HepG2 (cell line): ENCODE data around the gene PLEKHA8. TPM values are rescaled to one million over a fixed set of nuclear protein-coding genes. Genes with fewer than 3 reads are reported as not detected.
A peak's percentile ranks its signal among the peaks of the same experiment; 100 is the strongest.

Source experiments
- CBFB ChIP-seq: sonication (generic); formaldehyde crosslinking; IDR thresholded peaks from 2 replicates; pipeline ENCODE4 v1.4.0; 2020; ENCODE audit warnings: missing genetic modification reagents
- GATAD1 ChIP-seq: IDR thresholded peaks from 2 replicates; pipeline ENCODE4 v1.6.1; 2016; ENCODE audit warnings: missing genetic modification reagents, missing compliant biosample characterization
- GRHL1 ChIP-seq: sonication (generic); formaldehyde crosslinking; conservative IDR thresholded peaks from 2 replicates; pipeline ENCODE4 v1.8.0; 2022; ENCODE audit warnings: missing genetic modification reagents
- MTF1 ChIP-seq: sonication (generic); formaldehyde crosslinking; IDR thresholded peaks from 2 replicates; pipeline ENCODE4 v1.5.0; 2020; ENCODE audit warnings: missing genetic modification reagents
- PAF1 ChIP-seq: IDR thresholded peaks from 2 replicates; pipeline ENCODE4 v1.6.1; 2016; ENCODE audit warnings: missing genetic modification reagents, missing compliant biosample characterization
- SMC3 ChIP-seq: IDR thresholded peaks from 2 replicates; pipeline ENCODE4 v1.6.1; 2011; ENCODE audit warnings: low read length, improper control_type of control experiment
- SUZ12 ChIP-seq: fragments of 150-350 bp; IDR thresholded peaks from 2 replicates; pipeline ENCODE4 v1.6.1; 2014; ENCODE audit warnings: low read depth, low read length
- TP53 ChIP-seq: sonication (generic); formaldehyde crosslinking; conservative IDR thresholded peaks from 2 replicates; pipeline ENCODE4 v1.4.0; 2020; ENCODE audit warnings: missing genetic modification reagents
- ZNF446 ChIP-seq: sonication (generic); formaldehyde crosslinking; IDR thresholded peaks from 2 replicates; pipeline ENCODE4 v1.5.0; 2020; ENCODE audit warnings: mild to moderate bottlenecking, missing genetic modification reagents
- ZNF674 ChIP-seq: sonication (generic); formaldehyde crosslinking; IDR thresholded peaks from 2 replicates; pipeline ENCODE4 v1.5.0; 2020; ENCODE audit warnings: low read depth, mild to moderate bottlenecking, missing genetic modification reagents
- ZNF737 ChIP-seq: sonication (generic); formaldehyde crosslinking; IDR thresholded peaks from 2 replicates; pipeline ENCODE4 v1.5.0; 2020; ENCODE audit warnings: missing genetic modification reagents, mild to moderate bottlenecking, borderline replicate concordance
- polyA plus RNA-seq, 8 experiments: library from polyadenylated mRNA; depleted of rRNA in 3 of 8; stranded (reverse) in 7 of 8; unstranded in 1 of 8; fragments of >200 nt; fragmentation: Illumina TruSeq in 4 of 8; extraction: Trizol in 4 of 8; gene quantifications; 2 replicates each; pipeline versions ENCODE4 v1.2.1 to v1.2.3, GENCODE V29; 2011 to 2016; ENCODE audit warnings: low read depth in 4 of 8, missing spikeins in 1 of 8, mixed read lengths in 1 of 8; ENCODE audit not compliant: insufficient read depth in 1 of 8
- total RNA-seq, 5 experiments: library from RNA; depleted of rRNA; stranded (reverse); fragments of >200 nt; fragmentation: Illumina TruSeq; extraction: Trizol; gene quantifications; 2 replicates each; pipeline ENCODE4 v1.2.3, GENCODE V29; 2016; ENCODE audit warnings: low read depth in 1 of 5
- TF ChIP-seq, protein P1 (sequence below): sonication (generic); formaldehyde crosslinking; IDR thresholded peaks from 2 replicates; pipeline ENCODE4 v1.9.0; 2021; ENCODE audit warnings: missing genetic modification reagents, borderline replicate concordance
- TF ChIP-seq, protein P2 (sequence below): sonication (generic); formaldehyde crosslinking; IDR thresholded peaks from 2 replicates; pipeline ENCODE4 v1.4.0; 2020; ENCODE audit warnings: missing genetic modification reagents
- TF ChIP-seq, protein P3 (sequence below): sonication (generic); formaldehyde crosslinking; IDR thresholded peaks from 2 replicates; pipeline ENCODE4 v1.4.0; 2020; ENCODE audit warnings: mild to moderate bottlenecking, low read depth, missing genetic modification reagents
- TF ChIP-seq, protein P4 (sequence below): sonication (generic); formaldehyde crosslinking; IDR thresholded peaks from 2 replicates; pipeline ENCODE4 v1.4.0; 2020; ENCODE audit warnings: mild to moderate bottlenecking, missing genetic modification reagents

PLEKHA8 gene
- total and polyA plus RNA-seq, 2 of the 13 experiments (the other 11 are each of a cell fraction or from before 2014, with no cell fraction given), result 12.5 to 26.4 TPM

DNA sequence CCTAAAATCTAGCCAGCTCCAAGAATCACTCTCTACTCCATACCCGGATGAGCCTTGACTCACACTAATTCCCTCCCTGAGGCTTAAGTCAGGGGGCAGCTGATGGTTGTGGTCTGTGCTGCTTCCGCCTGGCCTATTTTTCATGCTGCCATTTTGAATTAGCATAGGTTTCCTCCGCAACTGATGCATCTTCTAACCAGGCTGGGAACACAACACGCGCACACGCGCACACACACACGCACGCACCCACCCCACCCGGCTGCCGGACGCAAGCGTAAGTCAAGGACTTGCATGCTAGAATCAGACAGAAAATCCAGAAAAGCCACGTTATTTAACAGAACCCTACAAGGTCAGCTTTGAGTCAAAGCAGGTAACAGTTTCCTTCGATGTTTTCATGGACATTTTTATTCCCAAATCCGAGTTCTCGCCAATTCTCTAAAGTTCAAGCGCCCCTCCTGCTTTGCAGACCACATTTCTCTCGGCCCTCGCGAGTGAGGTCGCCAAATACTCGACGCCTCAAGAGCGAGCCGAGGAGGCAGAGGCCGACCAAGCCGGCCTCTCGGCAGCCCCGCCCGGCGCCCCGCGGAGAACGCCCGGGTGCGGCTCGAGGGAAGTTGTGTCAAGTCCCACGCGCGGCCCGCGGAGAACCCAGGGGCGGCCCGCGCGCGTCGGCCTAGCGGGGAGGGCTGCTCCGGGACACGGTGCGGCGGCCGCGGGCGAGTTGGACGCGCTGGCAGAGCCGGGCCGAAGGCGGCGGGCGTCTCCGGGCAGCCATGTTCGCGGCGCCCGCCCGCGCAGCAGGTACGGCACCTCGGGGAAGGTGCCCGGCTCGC, 39.6 kb upstream of the PLEKHA8 start (continued):
- TF ChIP-seq GRHL1 (CRISPR knock-in tag) (no peak), PAF1 (CRISPR knock-in tag) (no peak), MTF1 (no peak), ZNF674 (no peak), TP53 (CRISPR knock-in tag) (no peak), CBFB (CRISPR knock-in tag) (no peak), SMC3 (no peak), GATAD1 (CRISPR knock-in tag) (peak; percentile 33; the same call in 1 of the 2 replicates), ZNF737 (no peak), SUZ12 (no peak), ZNF446 (CRISPR knock-in tag) (no peak)
- TF ChIP-seq, protein P1, sequence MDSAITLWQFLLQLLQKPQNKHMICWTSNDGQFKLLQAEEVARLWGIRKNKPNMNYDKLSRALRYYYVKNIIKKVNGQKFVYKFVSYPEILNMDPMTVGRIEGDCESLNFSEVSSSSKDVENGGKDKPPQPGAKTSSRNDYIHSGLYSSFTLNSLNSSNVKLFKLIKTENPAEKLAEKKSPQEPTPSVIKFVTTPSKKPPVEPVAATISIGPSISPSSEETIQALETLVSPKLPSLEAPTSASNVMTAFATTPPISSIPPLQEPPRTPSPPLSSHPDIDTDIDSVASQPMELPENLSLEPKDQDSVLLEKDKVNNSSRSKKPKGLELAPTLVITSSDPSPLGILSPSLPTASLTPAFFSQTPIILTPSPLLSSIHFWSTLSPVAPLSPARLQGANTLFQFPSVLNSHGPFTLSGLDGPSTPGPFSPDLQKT (CRISPR knock-in tag), result no peak
- TF ChIP-seq, protein P2, sequence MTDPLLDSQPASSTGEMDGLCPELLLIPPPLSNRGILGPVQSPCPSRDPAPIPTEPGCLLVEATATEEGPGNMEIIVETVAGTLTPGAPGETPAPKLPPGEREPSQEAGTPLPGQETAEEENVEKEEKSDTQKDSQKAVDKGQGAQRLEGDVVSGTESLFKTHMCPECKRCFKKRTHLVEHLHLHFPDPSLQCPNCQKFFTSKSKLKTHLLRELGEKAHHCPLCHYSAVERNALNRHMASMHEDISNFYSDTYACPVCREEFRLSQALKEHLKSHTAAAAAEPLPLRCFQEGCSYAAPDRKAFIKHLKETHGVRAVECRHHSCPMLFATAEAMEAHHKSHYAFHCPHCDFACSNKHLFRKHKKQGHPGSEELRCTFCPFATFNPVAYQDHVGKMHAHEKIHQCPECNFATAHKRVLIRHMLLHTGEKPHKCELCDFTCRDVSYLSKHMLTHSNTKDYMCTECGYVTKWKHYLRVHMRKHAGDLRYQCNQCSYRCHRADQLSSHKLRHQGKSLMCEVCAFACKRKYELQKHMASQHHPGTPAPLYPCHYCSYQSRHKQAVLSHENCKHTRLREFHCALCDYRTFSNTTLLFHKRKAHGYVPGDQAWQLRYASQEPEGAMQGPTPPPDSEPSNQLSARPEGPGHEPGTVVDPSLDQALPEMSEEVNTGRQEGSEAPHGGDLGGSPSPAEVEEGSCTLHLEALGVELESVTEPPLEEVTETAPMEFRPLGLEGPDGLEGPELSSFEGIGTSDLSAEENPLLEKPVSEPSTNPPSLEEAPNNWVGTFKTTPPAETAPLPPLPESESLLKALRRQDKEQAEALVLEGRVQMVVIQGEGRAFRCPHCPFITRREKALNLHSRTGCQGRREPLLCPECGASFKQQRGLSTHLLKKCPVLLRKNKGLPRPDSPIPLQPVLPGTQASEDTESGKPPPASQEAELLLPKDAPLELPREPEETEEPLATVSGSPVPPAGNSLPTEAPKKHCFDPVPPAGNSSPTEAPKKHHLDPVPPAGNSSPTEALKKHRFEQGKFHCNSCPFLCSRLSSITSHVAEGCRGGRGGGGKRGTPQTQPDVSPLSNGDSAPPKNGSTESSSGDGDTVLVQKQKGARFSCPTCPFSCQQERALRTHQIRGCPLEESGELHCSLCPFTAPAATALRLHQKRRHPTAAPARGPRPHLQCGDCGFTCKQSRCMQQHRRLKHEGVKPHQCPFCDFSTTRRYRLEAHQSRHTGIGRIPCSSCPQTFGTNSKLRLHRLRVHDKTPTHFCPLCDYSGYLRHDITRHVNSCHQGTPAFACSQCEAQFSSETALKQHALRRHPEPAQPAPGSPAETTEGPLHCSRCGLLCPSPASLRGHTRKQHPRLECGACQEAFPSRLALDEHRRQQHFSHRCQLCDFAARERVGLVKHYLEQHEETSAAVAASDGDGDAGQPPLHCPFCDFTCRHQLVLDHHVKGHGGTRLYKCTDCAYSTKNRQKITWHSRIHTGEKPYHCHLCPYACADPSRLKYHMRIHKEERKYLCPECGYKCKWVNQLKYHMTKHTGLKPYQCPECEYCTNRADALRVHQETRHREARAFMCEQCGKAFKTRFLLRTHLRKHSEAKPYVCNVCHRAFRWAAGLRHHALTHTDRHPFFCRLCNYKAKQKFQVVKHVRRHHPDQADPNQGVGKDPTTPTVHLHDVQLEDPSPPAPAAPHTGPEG (CRISPR knock-in tag), result peak; percentile 98
- TF ChIP-seq, protein P3, sequence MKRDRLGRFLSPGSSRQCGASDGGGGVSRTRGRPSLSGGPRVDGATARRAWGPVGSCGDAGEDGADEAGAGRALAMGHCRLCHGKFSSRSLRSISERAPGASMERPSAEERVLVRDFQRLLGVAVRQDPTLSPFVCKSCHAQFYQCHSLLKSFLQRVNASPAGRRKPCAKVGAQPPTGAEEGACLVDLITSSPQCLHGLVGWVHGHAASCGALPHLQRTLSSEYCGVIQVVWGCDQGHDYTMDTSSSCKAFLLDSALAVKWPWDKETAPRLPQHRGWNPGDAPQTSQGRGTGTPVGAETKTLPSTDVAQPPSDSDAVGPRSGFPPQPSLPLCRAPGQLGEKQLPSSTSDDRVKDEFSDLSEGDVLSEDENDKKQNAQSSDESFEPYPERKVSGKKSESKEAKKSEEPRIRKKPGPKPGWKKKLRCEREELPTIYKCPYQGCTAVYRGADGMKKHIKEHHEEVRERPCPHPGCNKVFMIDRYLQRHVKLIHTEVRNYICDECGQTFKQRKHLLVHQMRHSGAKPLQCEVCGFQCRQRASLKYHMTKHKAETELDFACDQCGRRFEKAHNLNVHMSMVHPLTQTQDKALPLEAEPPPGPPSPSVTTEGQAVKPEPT (CRISPR knock-in tag), result peak; percentile 21; the same call in 1 of the 2 replicates
- TF ChIP-seq, protein P4, sequence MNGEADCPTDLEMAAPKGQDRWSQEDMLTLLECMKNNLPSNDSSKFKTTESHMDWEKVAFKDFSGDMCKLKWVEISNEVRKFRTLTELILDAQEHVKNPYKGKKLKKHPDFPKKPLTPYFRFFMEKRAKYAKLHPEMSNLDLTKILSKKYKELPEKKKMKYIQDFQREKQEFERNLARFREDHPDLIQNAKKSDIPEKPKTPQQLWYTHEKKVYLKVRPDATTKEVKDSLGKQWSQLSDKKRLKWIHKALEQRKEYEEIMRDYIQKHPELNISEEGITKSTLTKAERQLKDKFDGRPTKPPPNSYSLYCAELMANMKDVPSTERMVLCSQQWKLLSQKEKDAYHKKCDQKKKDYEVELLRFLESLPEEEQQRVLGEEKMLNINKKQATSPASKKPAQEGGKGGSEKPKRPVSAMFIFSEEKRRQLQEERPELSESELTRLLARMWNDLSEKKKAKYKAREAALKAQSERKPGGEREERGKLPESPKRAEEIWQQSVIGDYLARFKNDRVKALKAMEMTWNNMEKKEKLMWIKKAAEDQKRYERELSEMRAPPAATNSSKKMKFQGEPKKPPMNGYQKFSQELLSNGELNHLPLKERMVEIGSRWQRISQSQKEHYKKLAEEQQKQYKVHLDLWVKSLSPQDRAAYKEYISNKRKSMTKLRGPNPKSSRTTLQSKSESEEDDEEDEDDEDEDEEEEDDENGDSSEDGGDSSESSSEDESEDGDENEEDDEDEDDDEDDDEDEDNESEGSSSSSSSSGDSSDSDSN (CRISPR knock-in tag), result peak; percentile 70; the same call in 1 of the 2 replicates
